HUES48 (cell line): ENCODE data around the gene IL1RAPL2.

ENCODE experiments used
- H3K27ac ChIP-seq: one replicate; pipeline ENCODE4 v1.7.0; 2013; ENCODE audit warnings: low read depth, low read length, inconsistent platforms
- H3K27me3 ChIP-seq: 2 replicates; pipeline ENCODE4 v1.6.1; 2013; ENCODE audit warnings: mild to moderate bottlenecking, low read length; ENCODE audit not compliant: control insufficient read depth, insufficient read depth
- H3K36me3 ChIP-seq: 2 replicates; pipeline ENCODE4 v1.6.1; 2013; ENCODE audit warnings: low read length; ENCODE audit not compliant: control insufficient read depth, insufficient read depth
- H3K4me1 ChIP-seq: 2 replicates; pipeline ENCODE4 v1.6.1; 2013; ENCODE audit warnings: mild to moderate bottlenecking, low read length; ENCODE audit not compliant: control insufficient read depth, insufficient read depth
- H3K4me3 ChIP-seq: 2 replicates; pipeline ENCODE4 v1.5.1; 2013; ENCODE audit warnings: mild to moderate bottlenecking, low read depth, low read length
- H3K9ac ChIP-seq: 2 replicates; pipeline ENCODE4 v1.6.1; 2013; ENCODE audit warnings: mild to moderate bottlenecking, low read depth, low read length, moderate library complexity
- H3K9me3 ChIP-seq: 2 replicates; pipeline ENCODE4 v1.6.1; 2013; ENCODE audit warnings: low read length; ENCODE audit not compliant: control insufficient read depth, insufficient read depth

Gene IL1RAPL2

DNA sequence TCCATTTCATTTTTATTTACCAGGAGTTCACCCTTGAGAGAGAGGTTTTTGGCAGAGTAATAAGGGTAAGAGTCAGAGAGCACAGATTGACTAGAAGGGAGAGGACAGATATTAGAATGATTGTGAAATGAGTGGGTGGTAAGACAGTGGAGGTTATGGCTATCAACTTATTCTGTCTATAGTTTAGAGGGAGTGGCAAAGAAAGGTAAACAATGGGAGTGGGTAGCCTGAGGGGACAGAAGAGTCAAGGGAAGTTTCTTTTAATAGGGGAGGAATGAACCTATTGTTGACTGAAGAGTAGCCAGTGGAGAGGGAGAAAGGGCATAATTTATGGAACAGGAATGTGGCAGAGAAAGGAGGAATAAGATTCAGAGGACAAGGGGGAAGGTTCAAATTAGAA lies 1069.8 kb downstream of the IL1RAPL2 start:
- Histone ChIP-seq H3K27ac (no peak overlapping the region), H3K9me3 (no peaks in the 10 kb centered on the region), H3K4me1 (peaks cover 50% of the 10 kb centered on the region), H3K27me3 (no peaks in the 10 kb centered on the region), H3K36me3 (no peaks in the 10 kb centered on the region), H3K9ac (no peak overlapping the region), H3K4me3 (no peak overlapping the region)

DNA sequence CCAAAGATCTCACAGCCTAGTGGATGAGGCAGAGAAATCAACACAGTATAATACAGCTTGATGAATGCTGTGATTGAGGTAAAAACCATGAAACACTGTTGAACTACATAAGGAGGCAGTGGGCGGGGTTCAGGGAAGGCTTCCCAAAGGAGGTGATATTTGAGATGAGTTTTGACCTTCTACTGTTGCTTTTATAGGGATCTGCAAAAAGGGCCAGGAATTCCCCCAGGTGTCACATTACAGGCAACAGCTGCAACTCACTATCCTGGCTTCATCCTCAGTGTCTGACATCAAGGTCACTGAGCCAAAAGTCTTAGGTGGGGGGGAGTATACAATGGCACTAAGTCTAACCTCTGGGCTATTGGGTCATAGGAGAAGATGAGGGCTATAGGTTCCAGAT lies 1070.7 kb downstream of the IL1RAPL2 start:
- H3K27me3 ChIP-seq = no peaks in the 10 kb centered on the region
- H3K4me3 ChIP-seq = no peak overlapping the region
- H3K9me3 ChIP-seq = no peaks in the 10 kb centered on the region
- H3K36me3 ChIP-seq = no peaks in the 10 kb centered on the region
- peak overlapping the region; percentile 23 for H3K27ac ChIP-seq
- no peak overlapping the region for H3K9ac ChIP-seq
- H3K4me1 ChIP-seq = peaks cover 49% of the 10 kb centered on the region

DNA sequence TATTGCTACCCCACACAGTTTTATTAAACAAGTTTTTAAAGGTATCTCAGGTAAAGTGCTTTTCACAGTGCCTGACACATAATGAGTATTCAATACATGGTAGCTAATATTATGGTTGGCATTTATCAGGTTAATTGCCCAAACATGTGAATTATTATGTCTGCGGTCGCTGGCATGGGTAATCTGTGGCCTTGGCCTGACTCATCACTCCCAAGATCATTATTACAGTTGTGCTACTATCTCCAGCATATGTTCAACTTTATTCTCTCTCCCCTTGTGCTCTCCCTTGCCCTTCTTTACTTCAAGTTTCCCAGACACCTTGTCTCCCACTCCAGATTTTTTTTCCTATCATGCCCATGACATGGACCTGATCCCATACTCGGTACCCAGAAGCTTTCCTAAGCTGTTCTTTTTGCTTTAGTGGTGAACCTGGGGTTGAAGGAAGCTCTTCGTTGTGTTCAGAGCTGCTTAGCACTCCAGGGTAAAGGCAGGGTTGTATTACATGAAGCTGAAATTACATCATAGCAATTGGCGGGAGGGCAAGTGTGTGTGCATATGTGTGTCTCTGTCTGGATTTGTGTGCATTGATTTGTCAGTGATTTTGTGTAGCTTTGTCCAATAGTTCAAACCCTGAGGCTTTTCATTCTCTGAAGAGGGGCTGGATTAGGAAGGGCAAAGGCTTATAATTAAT lies 1079.8 kb downstream of the IL1RAPL2 start:
- 0 out of 2 replicates have a peak, but pooled peaks cover 4% of the 10 kb centered on the region for H3K27me3 ChIP-seq
- H3K27ac ChIP-seq = no peak overlapping the region
- H3K4me3 ChIP-seq = no peak overlapping the region

GRCh38 chrX:105646592-105647372 lies 1080.8 kb downstream of the IL1RAPL2 start:
- H3K9me3 ChIP-seq = no peaks in the 10 kb centered on the region
- H3K4me3 ChIP-seq = no peak overlapping the region
- H3K4me1 ChIP-seq = peaks cover 16% of the 10 kb centered on the region
- no peak overlapping the region for H3K9ac ChIP-seq
- 0 out of 2 replicates have a peak, but pooled peaks cover 4% of the 10 kb centered on the region for H3K27me3 ChIP-seq
- no peaks in the 10 kb centered on the region for H3K36me3 ChIP-seq
- H3K27ac ChIP-seq = no peak overlapping the region

More for the DNA sequence above, 1079.8 kb downstream of the IL1RAPL2 start:
- H3K4me1 ChIP-seq = peaks cover 16% of the 10 kb centered on the region
- H3K9me3 ChIP-seq = no peaks in the 10 kb centered on the region
- H3K9ac ChIP-seq = no peak overlapping the region
- H3K36me3 ChIP-seq = no peaks in the 10 kb centered on the region

GRCh38 chrX:105647749-105648148 lies 1081.8 kb downstream of the IL1RAPL2 start:
- H3K27me3 ChIP-seq = 0 out of 2 replicates have a peak, but pooled peaks cover 4% of the 10 kb centered on the region
- H3K4me1 ChIP-seq = peaks cover 16% of the 10 kb centered on the region

GRCh38 chrX:105648732-105649131 lies 1082.7 kb downstream of the IL1RAPL2 start:
- H3K9ac ChIP-seq = no peak overlapping the region
- no peak overlapping the region for H3K4me3 ChIP-seq
- H3K4me1 ChIP-seq = peaks cover 16% of the 10 kb centered on the region
- H3K9me3 ChIP-seq = no peaks in the 10 kb centered on the region
- H3K36me3 ChIP-seq = no peaks in the 10 kb centered on the region
- H3K27me3 ChIP-seq = 0 out of 2 replicates have a peak, but pooled peaks cover 4% of the 10 kb centered on the region
- H3K27ac ChIP-seq = no peak overlapping the region

More at GRCh38 chrX:105647749-105648148, 1081.8 kb downstream of the IL1RAPL2 start:
- Histone ChIP-seq H3K36me3 (no peaks in the 10 kb centered on the region), H3K4me3 (no peak overlapping the region), H3K9ac (no peak overlapping the region), H3K27ac (no peak overlapping the region), H3K9me3 (no peaks in the 10 kb centered on the region)

DNA sequence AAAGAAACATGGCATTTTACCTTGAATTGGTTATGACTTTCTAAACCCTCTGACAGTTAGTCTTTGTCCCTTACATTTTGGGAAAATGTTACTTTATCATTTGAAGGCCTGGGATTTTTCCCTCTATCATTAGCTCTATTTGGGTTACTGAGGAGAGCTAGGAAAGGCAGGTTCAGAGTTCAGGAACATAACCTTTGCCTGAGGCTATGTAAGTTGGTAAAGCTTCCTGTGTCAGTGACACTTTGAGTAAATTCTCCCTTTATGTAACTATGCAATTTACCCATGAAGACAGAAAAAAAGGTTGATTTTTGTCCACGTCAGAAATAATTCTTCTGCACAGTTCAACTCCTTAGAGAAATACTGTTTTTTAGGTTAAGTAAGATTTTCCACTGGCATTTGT lies 1084.6 kb downstream of the IL1RAPL2 start:
- H3K9ac ChIP-seq = no peak overlapping the region
- no peaks in the 10 kb centered on the region for H3K36me3 ChIP-seq

DNA sequence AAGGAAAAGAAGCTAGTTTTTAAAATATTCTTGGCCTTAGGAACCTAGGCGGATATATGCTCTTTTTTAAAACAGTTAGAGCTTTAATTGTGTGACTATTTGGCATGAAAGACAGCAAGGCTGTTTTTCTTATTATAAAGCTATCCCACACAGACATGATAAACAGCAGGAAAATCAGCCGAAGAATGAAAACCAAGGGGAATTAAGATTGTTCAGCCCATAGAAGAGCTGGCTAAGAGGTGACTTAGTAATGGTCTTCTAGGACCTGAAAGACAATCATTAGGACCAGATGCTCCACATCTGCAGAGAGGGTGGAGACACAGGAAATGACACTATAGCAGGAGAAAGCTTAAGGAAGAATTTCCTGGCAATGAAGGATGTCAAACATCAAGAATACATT lies 1085.0 kb downstream of the IL1RAPL2 start:
- Histone ChIP-seq H3K4me3 (no peak overlapping the region), H3K4me1 (peaks cover 16% of the 10 kb centered on the region), H3K9ac (no peak overlapping the region), H3K27ac (no peak overlapping the region), H3K36me3 (no peaks in the 10 kb centered on the region), H3K9me3 (no peaks in the 10 kb centered on the region), H3K27me3 (0 out of 2 replicates have a peak, but pooled peaks cover 4% of the 10 kb centered on the region)

More for the DNA sequence above, 1084.6 kb downstream of the IL1RAPL2 start:
- H3K27ac ChIP-seq = no peak overlapping the region
- H3K4me1 ChIP-seq = peaks cover 16% of the 10 kb centered on the region
- 0 out of 2 replicates have a peak, but pooled peaks cover 4% of the 10 kb centered on the region for H3K27me3 ChIP-seq
- no peak overlapping the region for H3K4me3 ChIP-seq
- H3K9me3 ChIP-seq = no peaks in the 10 kb centered on the region

- Histone ChIP-seq H3K27me3 (no peaks in the 10 kb centered on the region), H3K36me3 (no peaks in the 10 kb centered on the region), H3K4me3 (no peak overlapping the region), H3K9ac (no peak overlapping the region), H3K27ac (no peak overlapping the region), H3K9me3 (no peaks in the 10 kb centered on the region), H3K4me1 (peaks cover 3% of the 10 kb centered on the region)
Measured at GRCh38 chrX:105653891-105654290, 1087.9 kb downstream of the IL1RAPL2 start.

DNA sequence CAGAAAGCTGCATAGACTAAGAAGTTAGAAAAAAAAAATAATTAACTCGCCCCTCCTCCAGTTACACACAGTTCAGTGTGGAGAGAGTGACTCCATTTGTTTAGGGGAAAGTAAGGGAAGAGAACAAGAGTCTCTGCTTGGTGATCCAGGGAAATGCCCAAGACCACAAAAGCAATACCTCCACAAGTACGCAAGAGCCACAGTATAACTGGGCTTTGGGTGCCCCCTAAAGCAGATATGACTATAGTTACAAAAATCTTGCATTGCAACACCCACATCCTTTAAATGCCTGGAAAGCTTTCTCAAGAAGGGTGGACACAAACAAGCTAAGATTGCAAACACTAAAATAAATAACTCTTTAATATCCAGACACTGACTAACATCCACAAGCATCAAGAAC lies 1092.1 kb downstream of the IL1RAPL2 start:
- no peaks in the 10 kb centered on the region for H3K9me3 ChIP-seq
- no peaks in the 10 kb centered on the region for H3K36me3 ChIP-seq
- no peaks in the 10 kb centered on the region for H3K4me1 ChIP-seq
- H3K9ac ChIP-seq = no peak overlapping the region
- H3K4me3 ChIP-seq = no peak overlapping the region
- H3K27ac ChIP-seq = no peak overlapping the region
- no peaks in the 10 kb centered on the region for H3K27me3 ChIP-seq

GRCh38 chrX:105662248-105662647 lies 1096.2 kb downstream of the IL1RAPL2 start:
- no peak overlapping the region for H3K4me3 ChIP-seq
- peaks cover 5% of the 10 kb centered on the region for H3K4me1 ChIP-seq
- no peaks in the 10 kb centered on the region for H3K9me3 ChIP-seq
- H3K36me3 ChIP-seq = no peaks in the 10 kb centered on the region
- no peak overlapping the region for H3K27ac ChIP-seq
- no peak overlapping the region for H3K9ac ChIP-seq
- no peaks in the 10 kb centered on the region for H3K27me3 ChIP-seq
